ENCODE measurements around the gene GPR21. TPM values are rescaled to one million over a fixed set of nuclear protein-coding genes. Genes with fewer than 3 reads are reported as not detected.

GPR21 gene
- total and polyA plus RNA-seq, 2 donors (not counting 3 experiments of a cell fraction or from before 2014, with no cell fraction given) = 0.36 to 2.7 TPM

DNA sequence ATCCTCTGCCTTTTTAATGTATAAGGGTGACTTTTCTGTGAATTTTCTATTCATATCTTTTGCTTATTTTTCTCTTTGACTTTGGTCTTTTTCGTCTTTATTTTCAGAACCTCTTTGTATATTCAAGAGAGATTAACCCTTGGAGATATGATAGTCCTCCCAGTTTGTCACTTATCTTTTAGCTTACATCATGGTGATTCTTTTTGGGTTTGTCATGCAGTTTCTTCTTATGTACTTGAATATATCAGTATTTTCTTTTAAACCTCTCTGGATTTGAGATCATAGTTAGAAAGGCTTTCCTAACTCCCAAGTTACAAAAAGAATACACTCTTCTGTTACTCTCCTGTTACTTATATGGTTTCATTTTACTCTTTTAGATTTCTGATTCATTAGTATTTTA lies 27.5 kb upstream of the GPR21 start:
- Histone ChIP-seq H3K9ac (replicated peaks; ENCODE audit: extremely low read depth, insufficient read depth, low read length) (no peak overlapping the region), H3K4me1 (ENCODE audit: control insufficient read depth, extremely low read depth, insufficient read depth, low read length) (peaks cover 17% of the 10 kb centered on the region), H3K4me3 (replicated peaks in 1 of 3; ENCODE audit: insufficient read depth in 1 of 3, low read depth in 1 of 3, low read length in 3 of 3) (no peak overlapping the region), H3K9me1 (replicated peaks; ENCODE audit: control insufficient read depth, extremely low read depth, insufficient read depth, low read length) (no peaks in the 10 kb centered on the region), H3K9me3 (replicated peaks; ENCODE audit: control insufficient read depth, insufficient read depth, low read length) (no peaks in the 10 kb centered on the region), H3K36me3 (ENCODE audit: control insufficient read depth in 2 of 2, extremely low read depth in 1 of 2, insufficient read depth in 2 of 2, low read length in 2 of 2) (peaks cover 0 to 6% of the 10 kb centered on the region in 2 experiments), H3K4me2 (ENCODE audit: insufficient read depth, low read length) (no peak overlapping the region), H2AFZ (ENCODE audit: low read depth, low read length) (no peak overlapping the region), H3K79me2 (ENCODE audit: control insufficient read depth, insufficient read depth, low read length) (no peaks in the 10 kb centered on the region), H4K20me1 (replicated peaks; ENCODE audit: control insufficient read depth, extremely low read depth, insufficient read depth, low read length) (no peaks in the 10 kb centered on the region), H3K27me3 (ENCODE audit: control insufficient read depth in 2 of 2, insufficient read depth in 2 of 2, low read length in 2 of 2) (no peaks in the 10 kb centered on the region), H3K27ac (ENCODE audit: insufficient read depth, low read depth, low read length) (no peak overlapping the region)
- DNase-seq (ENCODE audit: low read depth, low spot score) (no peak), FAIRE-seq (no peak)
- intact Hi-C loops (cut with micrococcal nuclease) = no loop called here
- no TSS peak for BruUV-seq (replicated peaks)
- no peak for TF ChIP-seq MYC (IDR thresholded peaks at IDR 0.05; ENCODE audit: low read depth, low read length)
- no peak for TF ChIP-seq POLR2A (IDR thresholded peaks at IDR 0.05; ENCODE audit: low read depth, low read length)
- TF ChIP-seq, protein P1, sequence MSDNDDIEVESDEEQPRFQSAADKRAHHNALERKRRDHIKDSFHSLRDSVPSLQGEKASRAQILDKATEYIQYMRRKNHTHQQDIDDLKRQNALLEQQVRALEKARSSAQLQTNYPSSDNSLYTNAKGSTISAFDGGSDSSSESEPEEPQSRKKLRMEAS (IDR thresholded peaks at IDR 0.05; ENCODE audit: insufficient read depth, insufficient read length) = no peak
- no peak for TF ChIP-seq GATA2 (IDR thresholded peaks at IDR 0.05; ENCODE audit: insufficient read depth, insufficient read length, low read depth, low read length)
- TF ChIP-seq FOS (IDR thresholded peaks at IDR 0.05; ENCODE audit: borderline replicate concordance, insufficient read depth, low read length) = no peak
- TF ChIP-seq JUN (IDR thresholded peaks at IDR 0.05; ENCODE audit: borderline replicate concordance, insufficient read depth, insufficient read length, low read depth) = no peak
- TF ChIP-seq EZH2 (IDR thresholded peaks at IDR 0.05; ENCODE audit: borderline replicate concordance, low read depth, low read length, severe bottlenecking) = no peak
- no peak for TF ChIP-seq POLR2AphosphoS5 (IDR thresholded peaks at IDR 0.05; ENCODE audit: insufficient read depth, low read depth, low read length)
- TF ChIP-seq, protein P2, sequence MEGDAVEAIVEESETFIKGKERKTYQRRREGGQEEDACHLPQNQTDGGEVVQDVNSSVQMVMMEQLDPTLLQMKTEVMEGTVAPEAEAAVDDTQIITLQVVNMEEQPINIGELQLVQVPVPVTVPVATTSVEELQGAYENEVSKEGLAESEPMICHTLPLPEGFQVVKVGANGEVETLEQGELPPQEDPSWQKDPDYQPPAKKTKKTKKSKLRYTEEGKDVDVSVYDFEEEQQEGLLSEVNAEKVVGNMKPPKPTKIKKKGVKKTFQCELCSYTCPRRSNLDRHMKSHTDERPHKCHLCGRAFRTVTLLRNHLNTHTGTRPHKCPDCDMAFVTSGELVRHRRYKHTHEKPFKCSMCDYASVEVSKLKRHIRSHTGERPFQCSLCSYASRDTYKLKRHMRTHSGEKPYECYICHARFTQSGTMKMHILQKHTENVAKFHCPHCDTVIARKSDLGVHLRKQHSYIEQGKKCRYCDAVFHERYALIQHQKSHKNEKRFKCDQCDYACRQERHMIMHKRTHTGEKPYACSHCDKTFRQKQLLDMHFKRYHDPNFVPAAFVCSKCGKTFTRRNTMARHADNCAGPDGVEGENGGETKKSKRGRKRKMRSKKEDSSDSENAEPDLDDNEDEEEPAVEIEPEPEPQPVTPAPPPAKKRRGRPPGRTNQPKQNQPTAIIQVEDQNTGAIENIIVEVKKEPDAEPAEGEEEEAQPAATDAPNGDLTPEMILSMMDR (IDR thresholded peaks at IDR 0.05; ENCODE audit: extremely low read depth in 1 of 2, insufficient read depth in 1 of 2, low read depth in 1 of 2, low read length in 2 of 2) = no peak
- dilution Hi-C loops (cut with MboI; ENCODE audit: extremely low pct_ligation_motif_present, low sequenced_read_pairs) = no loop called here
- ChIA-PET CTCF (no interaction called here), POLR2A (no interaction called here)

All from endothelial cell of umbilical vein (primary cell).